Spleen (tissue), 11 donors: Measurements from ENCODE around the gene CLDN4. TPM values are rescaled to one million over a fixed set of nuclear protein-coding genes. Genes with fewer than 3 reads are reported as not detected.
"Not testable (repeated sequence)": the region's sequence is repeated elsewhere in the genome, so short reads cannot be mapped to it uniquely, and the experiment has no call there.

Source experiments
- DNase-seq: peaks from one replicate; pipeline ENCODE4 v3.0.0-alpha.2; 2020
- H3K27ac ChIP-seq, 8 donors: fragments of 200-600 bp; sonication (generic) in 7 of 8; 1 replicate in 4 of 8; 2 replicates in 4 of 8; pipeline versions ENCODE4 v1.5.0 to v1.8.0; 2016 to 2021; ENCODE audit warnings: inconsistent platforms in 4 of 8, mild to moderate bottlenecking in 4 of 8, moderate library complexity in 1 of 8
- H3K27me3 ChIP-seq, 7 donors: fragments of 200-600 bp; sonication (generic) in 6 of 7; replicated peaks in 1 of 7; 1 replicate in 4 of 7; 2 replicates in 3 of 7; pipeline versions ENCODE4 v1.5.0 to v1.8.0; 2016 to 2021; ENCODE audit warnings: inconsistent platforms in 3 of 7, mild to moderate bottlenecking in 1 of 7
- H3K36me3 ChIP-seq, 6 donors: fragments of 200-600 bp; sonication (generic) in 5 of 6; 1 replicate in 4 of 6; 2 replicates in 2 of 6; pipeline versions ENCODE4 v1.5.0 to v1.8.0; 2016 to 2021; ENCODE audit warnings: inconsistent platforms in 2 of 6
- H3K4me1 ChIP-seq, 6 donors: fragments of 200-600 bp; sonication (generic) in 5 of 6; 1 replicate in 3 of 6; 2 replicates in 3 of 6; pipeline versions ENCODE4 v1.5.0 to v1.8.0; 2016 to 2021; ENCODE audit warnings: inconsistent platforms in 3 of 6
- H3K4me3 ChIP-seq, 8 donors: fragments of 200-600 bp; sonication (generic) in 7 of 8; 1 replicate in 4 of 8; 2 replicates in 4 of 8; pipeline versions ENCODE4 v1.5.0 to v1.8.0; 2016 to 2021; ENCODE audit warnings: inconsistent platforms in 4 of 8, mild to moderate bottlenecking in 4 of 8, moderate library complexity in 2 of 8
- H3K9me3 ChIP-seq, 8 donors: fragments of 200-600 bp; sonication (generic) in 7 of 8; 1 replicate in 4 of 8; 2 replicates in 4 of 8; pipeline versions ENCODE4 v1.5.0 to v1.8.0; 2016 to 2021; ENCODE audit warnings: inconsistent platforms in 4 of 8
- CTCF ChIP-seq, 11 experiments: fragments of 200-600 bp in 7 of 11; fragments of 450-650 bp in 4 of 11; sonication (generic) in 4 of 11; IDR thresholded peaks in 8 of 11; conservative IDR thresholded peaks in 3 of 11; 1 replicate in 7 of 11; 2 replicates in 4 of 11; pipeline versions ENCODE4 v1.4.0 to v1.8.0; 2016 to 2021; ENCODE audit warnings: antibody characterized with exemption in 11 of 11, inconsistent platforms in 4 of 11, mild to moderate bottlenecking in 1 of 11
- POLR2A ChIP-seq, 3 donors: fragments of 450-650 bp; IDR thresholded peaks; one replicate each; pipeline ENCODE4 v1.5.1; 2017; ENCODE audit warnings: antibody characterized with exemption in 3 of 3, mild to moderate bottlenecking in 1 of 3
- POLR2AphosphoS5 ChIP-seq, 3 donors: sonication (generic); formaldehyde crosslinking; IDR thresholded peaks; one replicate each; pipeline ENCODE4 v1.5.1; 2017; ENCODE audit warnings: antibody characterized with exemption in 3 of 3
- WGBS, 5 donors: extraction: QIAGEN DNeasy Blood & Tissue Kit in 3 of 5; methylation state at CpG; one replicate each; pipeline versions ENCODE4 v1.1.5 to v1.1.7; 2013 to 2018; 5-methylcytosine and 5-hydroxymethylcytosine counted together
- intact Hi-C: fragments of 100-400 bp; cut with DNase I; formaldehyde crosslinking; loops from one replicate; pipeline ENCODE4 v1.15.0; 2023; ENCODE audit warnings: low total_unique reads
- polyA plus RNA-seq, 3 donors: library from polyadenylated mRNA; stranded (reverse); fragments of 200-250 nt; gene quantifications; one replicate each; pipeline ENCODE4 v1.2.1, GENCODE V29; 2013
- total RNA-seq, 7 donors: library from RNA; depleted of rRNA in 3 of 7; stranded (reverse); fragments of >200 nt in 3 of 7; fragmentation: NEBNext Ultra II Directional in 4 of 7; extraction: Animal tissue kit (Norgen Biotek cat#: 25700) in 4 of 7; gene quantifications; one replicate each; pipeline versions ENCODE4 v1.1.0 to v1.2.1, GENCODE V29; 2016 to 2021
- donor health status: healthy with polysubstance abuse.
- donor health status: DM: no; HTN: no; CAD: no; lungs with moderate emphysema.
- donor health status: DM: no; HTN: no; CAD: no.
- donor health status: Bipolar disorder and iron deficiency.
- donor health status: healthy.
- donor health status: DM: no; HTN: no; CAD: no.
- donor health status: DM: yes; HTN: yes; CAD: no.

Gene CLDN4
- total and polyA plus RNA-seq, 10 donors: 0.13 to 1.0 (median 0.33) TPM; not detected in 1

- peak overlapping the region in 1 of 8 donors; percentile 72 for H3K27ac ChIP-seq
- H3K27me3 ChIP-seq: no peaks in the 10 kb centered on the region
- intact Hi-C loops: no loop called here
- peaks cover 2 to 51% (median 25%) of the 10 kb centered on the region in 6 donors for H3K4me1 ChIP-seq
- H3K36me3 ChIP-seq: no peaks in the 10 kb centered on the region
- TF ChIP-seq CTCF (IDR thresholded peaks at IDR 0.05 in 8 of 11, conservative IDR thresholded peaks at IDR 0.05 in 3 of 11): no peak
- TF ChIP-seq POLR2A (IDR thresholded peaks at IDR 0.05): no peak
- TF ChIP-seq POLR2AphosphoS5 (IDR thresholded peaks at IDR 0.05): no peak
- no peaks in the 10 kb centered on the region for H3K9me3 ChIP-seq
- no peak overlapping the region for H3K4me3 ChIP-seq
- WGBS, 5 donors: 76 to 85% (median 79%) methylated on average over 13 of the region's 13 CpGs
- DNase-seq: no peak
Observed at GRCh38 chr7:73832806-73833205, 2.0 kb downstream of the CLDN4 start.

- H3K4me3 ChIP-seq: no peak overlapping the region
- no peak for DNase-seq
Observed at GRCh38 chr7:73833251-73833919, 2.6 kb downstream of the CLDN4 start.

GRCh38 chr7:73834626-73835191 lies 3.9 kb downstream of the CLDN4 start:
- H3K4me1 ChIP-seq: peaks cover 0 to 32% (median 14%) of the 10 kb centered on the region in 6 donors
- intact Hi-C loops: no loop called here
- TF ChIP-seq POLR2A (IDR thresholded peaks at IDR 0.05) (no peak), CTCF (IDR thresholded peaks at IDR 0.05 in 8 of 11, conservative IDR thresholded peaks at IDR 0.05 in 3 of 11) (no peak)
- no peaks in the 10 kb centered on the region for H3K36me3 ChIP-seq
- H3K27ac ChIP-seq: no peak overlapping the region
- H3K4me3 ChIP-seq: no peak overlapping the region
- WGBS, 5 donors: 83 to 93% (median 88%) methylated on average over 10 to 11 of the region's 11 CpGs
- no peak for DNase-seq
- no peaks in the 10 kb centered on the region for H3K9me3 ChIP-seq
- H3K27me3 ChIP-seq: no peaks in the 10 kb centered on the region

More at GRCh38 chr7:73833251-73833919, 2.6 kb downstream of the CLDN4 start:
- intact Hi-C loops: no loop called here
- TF ChIP-seq POLR2AphosphoS5 (IDR thresholded peaks at IDR 0.05) (no peak), POLR2A (IDR thresholded peaks at IDR 0.05) (no peak), CTCF (IDR thresholded peaks at IDR 0.05 in 8 of 11, conservative IDR thresholded peaks at IDR 0.05 in 3 of 11) (no peak)
- no peak overlapping the region for H3K27ac ChIP-seq
- no peaks in the 10 kb centered on the region for H3K9me3 ChIP-seq
- H3K36me3 ChIP-seq: no peaks in the 10 kb centered on the region
- no peaks in the 10 kb centered on the region for H3K27me3 ChIP-seq
- peaks cover 2 to 45% (median 19%) of the 10 kb centered on the region in 6 donors for H3K4me1 ChIP-seq
- 65 to 84% (median 73%) methylated on average over 13 of the region's 13 CpGs for WGBS, 5 donors

GRCh38 chr7:73837167-73837566 lies 6.4 kb downstream of the CLDN4 start:
- DNase-seq, H3K4me3 ChIP-seq, H3K27ac ChIP-seq, H3K36me3 ChIP-seq, H3K27me3 ChIP-seq, H3K9me3 ChIP-seq, intact Hi-C loops: not testable (repeated sequence)
- H3K4me1 ChIP-seq: peaks cover 0 to 24% (median 13%) of the 10 kb centered on the region in 6 donors
